Activated naive CD8-positive, alpha-beta T cell (primary cell): ENCODE data around the gene MUC4.
"Not testable (repeated sequence)": the region's sequence is repeated elsewhere in the genome, so short reads cannot be mapped to it uniquely, and the experiment has no call there.

Experiments
- H3K27ac Mint-ChIP-seq: one replicate; pipeline ENCODE4 v1.8.0; 2021; ENCODE audit warnings: mixed read lengths
- H3K27me3 Mint-ChIP-seq: one replicate; pipeline ENCODE4 v1.8.0; 2021; ENCODE audit warnings: mixed read lengths
- H3K36me3 Mint-ChIP-seq: one replicate; pipeline ENCODE4 v1.8.0; 2021; ENCODE audit warnings: mixed read lengths
- H3K4me1 Mint-ChIP-seq: one replicate; pipeline ENCODE4 v1.8.0; 2021; ENCODE audit warnings: low read depth, mixed read lengths
- H3K4me3 Mint-ChIP-seq: one replicate; pipeline ENCODE4 v1.8.0; 2021; ENCODE audit warnings: mild to moderate bottlenecking, mixed read lengths
- H3K9me3 Mint-ChIP-seq: one replicate; pipeline ENCODE4 v1.8.0; 2021; ENCODE audit warnings: low read depth, mixed read lengths

Gene MUC4

GRCh38 chr3:195823999-195824398 lies 12.3 kb upstream of the MUC4 start:
- no peaks in the 10 kb centered on the region for H3K36me3 Mint-ChIP-seq
- no peak overlapping the region for H3K27ac Mint-ChIP-seq
- H3K9me3 Mint-ChIP-seq = no peaks in the 10 kb centered on the region
- no peaks in the 10 kb centered on the region for H3K27me3 Mint-ChIP-seq
- no peak overlapping the region for H3K4me3 Mint-ChIP-seq
- H3K4me1 Mint-ChIP-seq = no peaks in the 10 kb centered on the region

GRCh38 chr3:195823280-195823679 lies 11.6 kb upstream of the MUC4 start:
- no peaks in the 10 kb centered on the region for H3K9me3 Mint-ChIP-seq
- H3K4me3 Mint-ChIP-seq = no peak overlapping the region
- no peaks in the 10 kb centered on the region for H3K4me1 Mint-ChIP-seq
- H3K36me3 Mint-ChIP-seq = no peaks in the 10 kb centered on the region
- H3K27me3 Mint-ChIP-seq = no peaks in the 10 kb centered on the region
- no peak overlapping the region for H3K27ac Mint-ChIP-seq

GRCh38 chr3:195822131-195822696 lies 10.5 kb upstream of the MUC4 start:
- Mint-ChIP-seq H3K27me3 (no peaks in the 10 kb centered on the region), H3K36me3 (no peaks in the 10 kb centered on the region), H3K27ac (no peak overlapping the region), H3K9me3 (no peaks in the 10 kb centered on the region), H3K4me3 (no peak overlapping the region), H3K4me1 (no peaks in the 10 kb centered on the region)

- no peak overlapping the region for H3K4me3 Mint-ChIP-seq
- no peaks in the 10 kb centered on the region for H3K9me3 Mint-ChIP-seq
- H3K27ac Mint-ChIP-seq = no peak overlapping the region
- no peaks in the 10 kb centered on the region for H3K4me1 Mint-ChIP-seq
- no peaks in the 10 kb centered on the region for H3K36me3 Mint-ChIP-seq
- no peaks in the 10 kb centered on the region for H3K27me3 Mint-ChIP-seq
Measured at GRCh38 chr3:195821403-195822130, 9.8 kb upstream of the MUC4 start.

- Mint-ChIP-seq H3K4me3 (no peak overlapping the region), H3K36me3 (no peaks in the 10 kb centered on the region), H3K27me3 (no peaks in the 10 kb centered on the region), H3K4me1 (no peaks in the 10 kb centered on the region), H3K27ac (no peak overlapping the region), H3K9me3 (no peaks in the 10 kb centered on the region)
Measured at GRCh38 chr3:195820901-195821300, 9.2 kb upstream of the MUC4 start.

- no peak overlapping the region for H3K4me3 Mint-ChIP-seq
- H3K9me3 Mint-ChIP-seq = no peaks in the 10 kb centered on the region
- H3K27me3 Mint-ChIP-seq = no peaks in the 10 kb centered on the region
- H3K4me1 Mint-ChIP-seq = no peaks in the 10 kb centered on the region
- no peak overlapping the region for H3K27ac Mint-ChIP-seq
- H3K36me3 Mint-ChIP-seq = no peaks in the 10 kb centered on the region
Measured at GRCh38 chr3:195820186-195820585, 8.5 kb upstream of the MUC4 start.

- H3K36me3 Mint-ChIP-seq = no peaks in the 10 kb centered on the region
- no peaks in the 10 kb centered on the region for H3K4me1 Mint-ChIP-seq
- no peak overlapping the region for H3K27ac Mint-ChIP-seq
- H3K4me3 Mint-ChIP-seq = no peak overlapping the region
- no peaks in the 10 kb centered on the region for H3K9me3 Mint-ChIP-seq
- H3K27me3 Mint-ChIP-seq = no peaks in the 10 kb centered on the region
Measured at GRCh38 chr3:195818301-195818700, 6.6 kb upstream of the MUC4 start.

GRCh38 chr3:195817578-195818135 lies 5.9 kb upstream of the MUC4 start:
- Mint-ChIP-seq H3K36me3 (no peaks in the 10 kb centered on the region), H3K27ac (no peak overlapping the region), H3K27me3 (no peaks in the 10 kb centered on the region), H3K4me3 (no peak overlapping the region), H3K9me3 (no peaks in the 10 kb centered on the region), H3K4me1 (no peaks in the 10 kb centered on the region)

GRCh38 chr3:195816276-195816913 lies 4.7 kb upstream of the MUC4 start:
- not testable (repeated sequence) for H3K4me3 Mint-ChIP-seq, H3K27me3 Mint-ChIP-seq, H3K36me3 Mint-ChIP-seq, H3K9me3 Mint-ChIP-seq, H3K4me1 Mint-ChIP-seq, H3K27ac Mint-ChIP-seq

GRCh38 chr3:195815169-195815771 lies 3.5 kb upstream of the MUC4 start:
- Mint-ChIP-seq H3K27me3 (no peaks in the 10 kb centered on the region), H3K36me3 (no peaks in the 10 kb centered on the region), H3K4me3 (no peak overlapping the region), H3K27ac (no peak overlapping the region), H3K4me1 (no peaks in the 10 kb centered on the region), H3K9me3 (no peaks in the 10 kb centered on the region)

- Mint-ChIP-seq H3K27ac (peak overlapping the region; percentile 47), H3K4me1 (no peaks in the 10 kb centered on the region), H3K9me3 (no peaks in the 10 kb centered on the region), H3K36me3 (no peaks in the 10 kb centered on the region), H3K4me3 (no peak overlapping the region), H3K27me3 (no peaks in the 10 kb centered on the region)
Measured at GRCh38 chr3:195813916-195814640, 2.3 kb upstream of the MUC4 start.

GRCh38 chr3:195812366-195812765 lies 637 bp upstream of the MUC4 start:
- Mint-ChIP-seq H3K4me1 (no peaks in the 10 kb centered on the region), H3K27ac (no peak overlapping the region), H3K27me3 (no peaks in the 10 kb centered on the region)

GRCh38 chr3:195810455-195810845 lies 1.3 kb downstream of the MUC4 start:
- H3K27ac Mint-ChIP-seq = no peak overlapping the region

More at GRCh38 chr3:195812366-195812765, 637 bp upstream of the MUC4 start:
- Mint-ChIP-seq H3K9me3 (no peaks in the 10 kb centered on the region), H3K36me3 (no peaks in the 10 kb centered on the region), H3K4me3 (no peak overlapping the region)

GRCh38 chr3:195809796-195810454 lies 1.8 kb downstream of the MUC4 start:
- H3K27me3 Mint-ChIP-seq = peaks cover 5% of the 10 kb centered on the region
- no peaks in the 10 kb centered on the region for H3K9me3 Mint-ChIP-seq
- no peak overlapping the region for H3K27ac Mint-ChIP-seq
- no peak overlapping the region for H3K4me3 Mint-ChIP-seq
- H3K4me1 Mint-ChIP-seq = peaks cover 10% of the 10 kb centered on the region
- H3K36me3 Mint-ChIP-seq = peaks cover 3% of the 10 kb centered on the region

More at GRCh38 chr3:195810455-195810845, 1.3 kb downstream of the MUC4 start:
- H3K4me3 Mint-ChIP-seq = no peak overlapping the region
- H3K4me1 Mint-ChIP-seq = peaks cover 6% of the 10 kb centered on the region
- H3K36me3 Mint-ChIP-seq = peaks cover 3% of the 10 kb centered on the region
- peaks cover 5% of the 10 kb centered on the region for H3K27me3 Mint-ChIP-seq
- no peaks in the 10 kb centered on the region for H3K9me3 Mint-ChIP-seq
